ENCODE results near the gene TM2D1.
A peak's percentile ranks its signal among the peaks of the same experiment; 100 is the strongest.

Gene TM2D1

DNA sequence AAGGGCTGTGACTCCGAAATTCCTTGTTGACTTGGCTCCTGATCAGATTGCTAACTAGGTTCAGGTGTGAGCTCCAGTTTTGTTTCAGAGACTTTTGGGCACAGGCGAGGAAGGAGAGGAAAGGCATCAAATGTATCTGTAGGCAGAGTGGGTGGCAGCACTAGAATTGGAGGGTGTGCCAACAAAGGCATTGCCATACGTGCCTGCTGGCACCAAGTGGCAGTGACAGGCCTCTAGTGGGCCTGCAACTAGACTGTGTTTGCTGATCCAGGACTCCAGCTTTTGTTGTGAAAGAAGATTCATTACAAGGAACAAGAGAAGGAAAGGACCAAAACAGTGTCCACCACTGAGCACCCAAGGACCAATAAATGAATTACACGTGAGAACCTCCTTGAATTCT is 79.5 kb downstream of the TM2D1 start:
- TF ChIP-seq, protein P1, sequence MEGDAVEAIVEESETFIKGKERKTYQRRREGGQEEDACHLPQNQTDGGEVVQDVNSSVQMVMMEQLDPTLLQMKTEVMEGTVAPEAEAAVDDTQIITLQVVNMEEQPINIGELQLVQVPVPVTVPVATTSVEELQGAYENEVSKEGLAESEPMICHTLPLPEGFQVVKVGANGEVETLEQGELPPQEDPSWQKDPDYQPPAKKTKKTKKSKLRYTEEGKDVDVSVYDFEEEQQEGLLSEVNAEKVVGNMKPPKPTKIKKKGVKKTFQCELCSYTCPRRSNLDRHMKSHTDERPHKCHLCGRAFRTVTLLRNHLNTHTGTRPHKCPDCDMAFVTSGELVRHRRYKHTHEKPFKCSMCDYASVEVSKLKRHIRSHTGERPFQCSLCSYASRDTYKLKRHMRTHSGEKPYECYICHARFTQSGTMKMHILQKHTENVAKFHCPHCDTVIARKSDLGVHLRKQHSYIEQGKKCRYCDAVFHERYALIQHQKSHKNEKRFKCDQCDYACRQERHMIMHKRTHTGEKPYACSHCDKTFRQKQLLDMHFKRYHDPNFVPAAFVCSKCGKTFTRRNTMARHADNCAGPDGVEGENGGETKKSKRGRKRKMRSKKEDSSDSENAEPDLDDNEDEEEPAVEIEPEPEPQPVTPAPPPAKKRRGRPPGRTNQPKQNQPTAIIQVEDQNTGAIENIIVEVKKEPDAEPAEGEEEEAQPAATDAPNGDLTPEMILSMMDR (IDR thresholded peaks at IDR 0.05; ENCODE audit: unreplicated experiment in 3 of 3): no peak
- Mint-ChIP-seq H3K27me3 (ENCODE audit: low read depth) (peaks cover 7% of the 10 kb centered on the region), H3K4me3 (no peak overlapping the region), H3K36me3 (ENCODE audit: low read depth) (no peaks in the 10 kb centered on the region), H3K27ac (no peak overlapping the region), H3K4me1 (peaks cover 24% of the 10 kb centered on the region), H3K9me3 (no peaks in the 10 kb centered on the region)

DNA sequence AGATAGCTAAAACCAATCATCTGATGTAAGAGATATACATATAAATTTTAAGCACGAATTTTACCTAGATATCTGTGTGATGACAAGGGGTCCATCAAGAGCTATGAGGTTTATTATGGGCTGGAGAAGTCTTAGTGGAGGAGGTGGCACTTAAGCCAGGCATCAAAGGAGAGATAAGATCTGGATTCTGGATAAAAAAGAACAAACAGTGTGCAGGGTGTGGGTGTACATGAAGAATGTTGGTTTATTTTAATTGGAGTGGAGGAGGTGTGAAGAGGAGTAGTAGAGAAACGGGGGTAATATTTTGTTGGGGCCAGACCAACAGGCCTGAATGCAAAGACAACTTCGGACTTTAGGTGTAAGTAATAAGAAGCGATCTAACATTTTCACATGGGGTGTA is 80.6 kb downstream of the TM2D1 start:
- H3K4me3 Mint-ChIP-seq: no peak overlapping the region
- peaks cover 34% of the 10 kb centered on the region for H3K4me1 Mint-ChIP-seq
- H3K9me3 Mint-ChIP-seq: no peaks in the 10 kb centered on the region
- TF ChIP-seq, protein P1 (IDR thresholded peaks at IDR 0.05; ENCODE audit: unreplicated experiment in 3 of 3): no peak
- peaks cover 7% of the 10 kb centered on the region for H3K27me3 Mint-ChIP-seq (ENCODE audit: low read depth)
- peak overlapping the region in 1 of 3 experiments; percentile 26 for H3K27ac Mint-ChIP-seq
- no peaks in the 10 kb centered on the region for H3K36me3 Mint-ChIP-seq (ENCODE audit: low read depth)

DNA sequence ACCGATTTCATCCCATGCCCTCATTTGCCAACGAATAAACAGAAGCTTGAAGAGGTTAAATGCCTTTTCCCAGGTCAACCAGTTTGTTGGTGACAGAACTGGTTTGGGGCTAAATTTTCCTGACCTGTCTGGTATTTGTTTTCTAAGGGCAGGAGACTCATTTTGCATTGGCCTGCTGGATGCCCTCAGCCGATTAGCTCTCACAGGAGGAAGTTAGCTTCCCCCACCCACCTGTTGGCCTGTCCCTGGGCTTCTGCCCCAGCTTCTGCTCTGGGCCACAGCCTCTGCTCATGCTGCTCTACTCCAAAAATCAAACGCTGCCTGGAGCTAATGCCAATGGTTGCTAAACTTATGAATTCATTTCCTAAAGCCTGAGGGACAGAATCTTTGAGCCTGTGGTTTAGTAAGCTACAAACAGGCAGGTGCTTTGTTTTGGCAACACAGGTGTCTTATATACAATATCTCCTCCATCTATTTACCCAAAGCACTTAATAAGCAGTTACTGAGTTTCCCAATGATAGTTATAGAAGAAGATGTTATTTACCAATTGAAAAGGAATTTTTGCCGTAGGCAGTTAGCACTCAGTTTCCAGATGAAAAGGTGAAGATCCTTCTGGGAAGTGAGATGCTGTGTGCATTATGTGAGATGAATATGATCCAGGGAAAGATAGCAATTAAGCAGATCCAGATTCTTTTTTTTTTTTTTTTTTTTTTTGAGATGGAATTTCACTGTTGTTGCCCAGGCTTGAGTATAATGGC is 82.3 kb downstream of the TM2D1 start:
- H3K27ac Mint-ChIP-seq: peak overlapping the region in 2 of 3 experiments; percentile 37 to 48

DNA sequence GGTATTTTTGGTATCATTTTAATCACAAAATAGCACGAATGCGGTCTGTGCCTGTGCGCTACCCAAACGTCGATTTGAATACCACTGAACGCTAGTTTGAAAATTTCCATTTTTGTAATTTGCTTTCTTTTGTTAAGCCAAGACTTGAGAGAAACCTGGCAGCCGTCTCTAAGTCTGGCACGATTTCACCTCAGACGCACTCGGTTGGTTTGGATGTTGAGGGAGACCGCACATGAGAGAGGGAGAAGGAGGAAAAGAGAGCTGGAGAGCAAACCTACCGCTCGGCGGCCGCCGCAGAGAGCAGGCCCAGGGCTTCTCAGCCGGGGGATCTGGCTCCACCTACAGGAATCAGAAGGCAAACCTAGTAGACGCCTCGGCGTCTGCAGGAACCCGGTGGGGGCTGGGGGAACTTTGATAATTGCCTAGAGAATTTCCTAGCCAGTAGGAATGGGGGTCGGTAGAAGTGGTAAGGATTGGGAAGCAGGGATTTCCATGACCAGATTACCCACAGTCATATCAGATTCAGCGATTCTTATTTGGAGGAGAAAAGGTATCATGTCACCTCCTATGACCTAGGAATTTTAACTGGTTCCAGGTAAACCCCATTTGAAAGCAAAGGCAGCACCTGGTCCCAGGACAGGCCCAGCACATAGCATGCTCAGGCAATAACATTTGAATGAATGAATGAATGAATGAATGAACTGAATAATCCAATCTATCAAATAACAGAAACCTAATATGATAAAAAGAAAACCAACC is 83.2 kb downstream of the TM2D1 start:
- Mint-ChIP-seq H3K27me3 (ENCODE audit: low read depth) (peaks cover 7% of the 10 kb centered on the region), H3K4me3 (peak overlapping the region in 2 of 3 experiments; percentile 3 to 58), H3K4me1 (peaks cover 55% of the 10 kb centered on the region), H3K9me3 (no peaks in the 10 kb centered on the region), H3K36me3 (ENCODE audit: low read depth) (no peaks in the 10 kb centered on the region), H3K27ac (peak overlapping the region; percentile 70 to 91 (median 75))
- TF ChIP-seq, protein P1 (IDR thresholded peaks at IDR 0.05; ENCODE audit: unreplicated experiment in 3 of 3): peak; percentile 72 to 81 (median 77)

More for the DNA sequence above, 82.3 kb downstream of the TM2D1 start:
- Mint-ChIP-seq H3K36me3 (ENCODE audit: low read depth) (no peaks in the 10 kb centered on the region), H3K4me1 (peaks cover 50% of the 10 kb centered on the region), H3K9me3 (no peaks in the 10 kb centered on the region), H3K4me3 (no peak overlapping the region), H3K27me3 (ENCODE audit: low read depth) (peaks cover 7% of the 10 kb centered on the region)
- TF ChIP-seq, protein P1 (IDR thresholded peaks at IDR 0.05; ENCODE audit: unreplicated experiment in 3 of 3): no peak

DNA sequence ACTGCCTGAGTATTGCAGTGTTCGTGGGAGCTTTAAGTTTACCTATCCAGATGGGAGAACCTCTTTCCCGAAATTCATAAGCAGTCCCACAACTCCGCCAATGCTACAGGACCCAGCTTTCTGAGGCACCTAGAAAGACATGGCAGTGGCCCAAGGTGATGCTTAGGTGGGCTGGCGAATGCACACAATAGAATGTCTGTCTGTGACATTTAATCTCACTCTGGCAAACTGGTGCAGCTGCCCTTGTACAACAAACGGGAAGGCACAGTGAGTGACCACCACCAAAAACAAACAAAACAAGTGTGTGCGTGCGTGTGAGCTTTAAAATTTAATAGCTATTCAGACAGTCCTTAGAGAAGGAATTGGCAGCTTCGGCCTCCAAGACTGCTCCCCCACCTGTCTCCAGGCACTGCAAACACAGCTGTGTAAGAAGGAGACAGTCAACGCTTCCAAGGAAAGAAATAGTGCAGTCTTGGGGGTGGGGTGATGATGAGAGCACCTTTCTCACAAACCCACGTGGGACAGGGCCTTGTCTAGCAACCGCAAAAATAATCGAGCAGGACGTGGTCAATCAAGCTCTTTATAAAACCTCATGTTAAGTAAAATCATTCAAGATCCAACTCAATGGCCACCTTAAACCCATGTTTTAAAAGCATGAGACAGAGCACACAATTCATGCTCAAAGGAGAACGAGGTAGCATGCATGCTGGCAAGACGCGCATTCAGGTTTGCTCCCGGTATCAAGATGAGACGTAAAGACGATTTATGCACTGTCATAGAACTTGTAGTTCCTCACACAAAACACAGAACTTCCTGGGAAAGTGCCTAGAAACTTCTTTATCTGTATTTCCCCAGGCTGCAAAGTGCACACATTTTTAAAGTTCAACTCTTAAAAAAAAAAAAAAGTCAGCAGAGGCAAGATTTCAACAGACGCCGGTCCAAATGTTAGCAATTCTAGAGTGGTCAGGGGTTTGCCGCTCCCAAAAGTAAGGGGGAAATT is 84.1 kb downstream of the TM2D1 start:
- Mint-ChIP-seq H3K27me3 (ENCODE audit: low read depth) (peaks cover 7% of the 10 kb centered on the region), H3K9me3 (no peaks in the 10 kb centered on the region)

More for the DNA sequence above, 84.1 kb downstream of the TM2D1 start:
- Mint-ChIP-seq H3K27ac (peak overlapping the region; percentile 70 to 91 (median 75)), H3K4me1 (peaks cover 62% of the 10 kb centered on the region), H3K4me3 (peak overlapping the region in 1 of 3 experiments; percentile 58), H3K36me3 (ENCODE audit: low read depth) (no peaks in the 10 kb centered on the region)
- TF ChIP-seq, protein P1 (IDR thresholded peaks at IDR 0.05; ENCODE audit: unreplicated experiment in 3 of 3): no peak

Measured in nephron (organoid).